GM23338 (cell line): ENCODE measurements around the gene ARL9. TPM values are rescaled to one million over a fixed set of nuclear protein-coding genes. Genes with fewer than 3 reads are reported as not detected.

Source experiments
- ATAC-seq: fragments of 200-7000 bp; cut with Tn5 transposase; 3 replicates; pipeline ENCODE4 v1.9.1; 2020
- DNase-seq: peaks from one replicate; pipeline ENCODE4 v3.0.0-alpha.2; 2015; ENCODE audit warnings: low spot score
- H2AFZ ChIP-seq: fragments of 200-600 bp; sonication (generic); 2 replicates; pipeline ENCODE4 v1.8.0; 2016; ENCODE audit warnings: antibody characterized with exemption, mild to moderate bottlenecking, moderate library complexity
- H3F3A ChIP-seq: fragments of 200-600 bp; sonication (generic); replicated peaks from 2 replicates; pipeline ENCODE4 v1.8.0; 2017; ENCODE audit warnings: antibody characterized with exemption, mixed run types, low read depth
- H3K27ac ChIP-seq: fragments of 200-600 bp; sonication (generic); 2 replicates; pipeline ENCODE4 v1.6.1; 2016; ENCODE audit warnings: low read depth
- H3K27me3 ChIP-seq: fragments of 200-600 bp; sonication (generic); 2 replicates; pipeline ENCODE4 v1.8.0; 2016; ENCODE audit warnings: mild to moderate bottlenecking, mixed run types, moderate library complexity; ENCODE audit not compliant: insufficient read depth
- H3K36me3 ChIP-seq: fragments of 200-600 bp; sonication (generic); 2 replicates; pipeline ENCODE4 v1.8.0; 2016; ENCODE audit warnings: mild to moderate bottlenecking; ENCODE audit not compliant: insufficient read depth
- H3K4me1 ChIP-seq: fragments of 200-600 bp; sonication (generic); 2 replicates; pipeline ENCODE4 v1.8.0; 2016; ENCODE audit warnings: mild to moderate bottlenecking, moderate library complexity; ENCODE audit not compliant: insufficient read depth
- H3K4me2 ChIP-seq: fragments of 200-600 bp; sonication (generic); 2 replicates; pipeline ENCODE4 v1.7.1; 2017; ENCODE audit warnings: mixed run types
- H3K4me3 ChIP-seq: fragments of 200-600 bp; sonication (generic); 2 replicates; pipeline ENCODE4 v1.6.1; 2016; ENCODE audit warnings: mixed run types
- H3K79me2 ChIP-seq: fragments of 200-600 bp; sonication (generic); replicated peaks from 2 replicates; pipeline ENCODE4 v1.8.0; 2017; ENCODE audit warnings: mild to moderate bottlenecking; ENCODE audit not compliant: insufficient read depth
- H3K9me2 ChIP-seq: fragments of 200-600 bp; sonication (generic); 2 replicates; pipeline ENCODE4 v1.8.0; 2017; ENCODE audit not compliant: insufficient read depth
- H4K20me1 ChIP-seq: fragments of 200-600 bp; sonication (generic); replicated peaks from 2 replicates; pipeline ENCODE4 v1.8.0; 2017; ENCODE audit warnings: mild to moderate bottlenecking; ENCODE audit not compliant: insufficient read depth
- H3K27ac Mint-ChIP-seq: 2 replicates; pipeline ENCODE4 v1.8.0; 2020; ENCODE audit warnings: inconsistent platforms, mild to moderate bottlenecking, moderate library complexity, mixed read lengths
- H3K27me3 Mint-ChIP-seq: 3 replicates; pipeline ENCODE4 v1.8.0; 2022; ENCODE audit warnings: low read depth, mild to moderate bottlenecking, moderate library complexity, mixed read lengths, inconsistent platforms; ENCODE audit not compliant: insufficient read depth, poor library complexity
- H3K36me3 Mint-ChIP-seq: 3 replicates; pipeline ENCODE4 v1.8.0; 2021; ENCODE audit warnings: low read depth, mild to moderate bottlenecking, inconsistent platforms, moderate library complexity, mixed read lengths
- H3K4me1 Mint-ChIP-seq: 3 replicates; pipeline ENCODE4 v1.8.0; 2020; ENCODE audit warnings: mild to moderate bottlenecking, inconsistent platforms, mixed read lengths
- H3K4me3 Mint-ChIP-seq: 3 replicates; pipeline ENCODE4 v1.8.0; 2021; ENCODE audit warnings: moderate library complexity, mild to moderate bottlenecking, inconsistent platforms, mixed read lengths
- H3K9me3 Mint-ChIP-seq: 3 replicates; pipeline ENCODE4 v1.8.0; 2020; ENCODE audit warnings: moderate library complexity, mild to moderate bottlenecking, inconsistent platforms, mixed read lengths
- EZH2 ChIP-seq: fragments of 200-600 bp; sonication (generic); IDR thresholded peaks from one replicate; pipeline ENCODE4 v1.8.0; 2017; ENCODE audit warnings: antibody characterized with exemption, mild to moderate bottlenecking, low read depth; ENCODE audit not compliant: unreplicated experiment
- JUNB ChIP-seq: IDR thresholded peaks from one replicate; pipeline ENCODE4 v1.6.1; 2016; ENCODE audit warnings: antibody characterized with exemption; ENCODE audit not compliant: unreplicated experiment
- REST ChIP-seq: IDR thresholded peaks from one replicate; pipeline ENCODE4 v1.6.1; 2018; ENCODE audit warnings: antibody characterized with exemption; ENCODE audit not compliant: unreplicated experiment
- STAT1 ChIP-seq: IDR thresholded peaks from one replicate; pipeline ENCODE4 v1.6.1; 2016; ENCODE audit warnings: antibody characterized with exemption; ENCODE audit not compliant: unreplicated experiment
- ZNF331 ChIP-seq: fragments of 250-450 bp; sonication (Bioruptor Pico); IDR thresholded peaks from 2 replicates; pipeline ENCODE4 v1.5.0; 2020; ENCODE audit warnings: low read depth, mild to moderate bottlenecking, moderate library complexity
- ZNF462 ChIP-seq: fragments of 250-450 bp; sonication (Bioruptor Pico); IDR thresholded peaks from 2 replicates; pipeline ENCODE4 v1.5.0; 2020; ENCODE audit warnings: mild to moderate bottlenecking, moderate library complexity
- polyA plus RNA-seq: library from polyadenylated mRNA; unstranded; fragments of >200 nt; fragmentation: Nextera tagmentation; extraction: Ambion mirVana; gene quantifications from 2 replicates; pipeline ENCODE4 v1.2.1, GENCODE V29; 2016
- total RNA-seq: library from RNA; depleted of rRNA; stranded (reverse); fragments of >200 nt; shearing (Covaris generic); gene quantifications from 2 replicates; pipeline ENCODE4 v1.2.3, GENCODE V29; 2014

Gene ARL9
- total and polyA plus RNA-seq, 2 experiments from 2014 or later: 0.37 TPM; not detected in 1

GRCh38 chr4:56550642-56551041 is 45.1 kb downstream of the ARL9 start (continued):
- TF ChIP-seq EZH2 (no peak), STAT1 (no peak), ZNF331 (CRISPR knock-in tag) (no peak), ZNF462 (CRISPR knock-in tag) (no peak), JUNB (no peak)

- Histone ChIP-seq H3K79me2 (no peaks in the 10 kb centered on the region), H3K36me3 (no peaks in the 10 kb centered on the region), H3K27me3 (no peaks in the 10 kb centered on the region), H4K20me1 (no peaks in the 10 kb centered on the region), H3F3A (no peaks in the 10 kb centered on the region), H2AFZ (no peak overlapping the region), H3K27ac (no peak overlapping the region), H3K4me2 (no peak overlapping the region), H3K4me1 (no peaks in the 10 kb centered on the region), H3K4me3 (no peak overlapping the region), H3K9me2 (peaks cover 4% of the 10 kb centered on the region; the same call in 1 of the 2 replicates)
- H3K4me3 Mint-ChIP-seq: no peak overlapping the region
- H3K9me3 Mint-ChIP-seq: no peaks in the 10 kb centered on the region
- TF ChIP-seq REST: no peak
- TF ChIP-seq JUNB: no peak
- ATAC-seq: no peak
- no peaks in the 10 kb centered on the region for H3K36me3 Mint-ChIP-seq
- DNase-seq: no peak
- no peaks in the 10 kb centered on the region for H3K27me3 Mint-ChIP-seq
- H3K27ac Mint-ChIP-seq: no peak overlapping the region
- peaks cover 3% of the 10 kb centered on the region; the same call in 2 of the 3 replicates for H3K4me1 Mint-ChIP-seq
Observed at GRCh38 chr4:56551516-56551915, 45.9 kb downstream of the ARL9 start.
